CD4-positive, alpha-beta T cell treated with Interleukin-4 for 1 hour (primary cell): ENCODE results near the gene ADIG.
A peak's percentile ranks its signal among the peaks of the same experiment; 100 is the strongest.

ENCODE experiments used
- DNase-seq, 2 donors: peaks; one replicate each; pipeline ENCODE4 v3.0.0-alpha.2; 2020 to 2022

Gene ADIG

GRCh38 chr20:38603286-38603685, 22.3 kb downstream of the ADIG start:
- no peak for DNase-seq

GRCh38 chr20:38604873-38605303, 23.9 kb downstream of the ADIG start:
- DNase-seq, result no peak

GRCh38 chr20:38607351-38607750, 26.4 kb downstream of the ADIG start:
- no peak for DNase-seq

- DNase-seq, result no peak
These were observed 27.2 kb downstream of the ADIG start for GRCh38 chr20:38608188-38608587.

- DNase-seq, result no peak
These were observed 28.8 kb downstream of the ADIG start for GRCh38 chr20:38609815-38610214.

GRCh38 chr20:38610521-38610920, 29.5 kb downstream of the ADIG start:
- no peak for DNase-seq

- no peak for DNase-seq
These were observed 31.9 kb downstream of the ADIG start for GRCh38 chr20:38612751-38613515.

GRCh38 chr20:38615283-38615682, 34.3 kb downstream of the ADIG start:
- DNase-seq, result no peak

- no peak for DNase-seq
These were observed 35.5 kb downstream of the ADIG start for GRCh38 chr20:38616457-38616856.

- no peak for DNase-seq
These were observed 36.2 kb downstream of the ADIG start for GRCh38 chr20:38617011-38617829.

GRCh38 chr20:38617830-38618196, 36.8 kb downstream of the ADIG start:
- DNase-seq, result no peak

- DNase-seq, result no peak
These were observed 39.4 kb downstream of the ADIG start for GRCh38 chr20:38620441-38620840.

GRCh38 chr20:38623061-38623460, 42.1 kb downstream of the ADIG start:
- no peak for DNase-seq

- DNase-seq, result no peak
These were observed 43.1 kb downstream of the ADIG start for GRCh38 chr20:38624084-38624483.

- DNase-seq, result no peak
These were observed 44.9 kb downstream of the ADIG start for GRCh38 chr20:38625896-38626295.

- no peak for DNase-seq
These were observed 46.1 kb downstream of the ADIG start for GRCh38 chr20:38626921-38627659.

- no peak for DNase-seq
These were observed 47.8 kb downstream of the ADIG start for GRCh38 chr20:38628580-38629470.

- no peak for DNase-seq
These were observed 49.0 kb downstream of the ADIG start for GRCh38 chr20:38629979-38630378.

GRCh38 chr20:38630727-38631126, 49.7 kb downstream of the ADIG start:
- no peak for DNase-seq

GRCh38 chr20:38631155-38632022, 50.4 kb downstream of the ADIG start:
- no peak for DNase-seq

- DNase-seq, result peak; percentile 45 to 60
These were observed 52.6 kb downstream of the ADIG start for GRCh38 chr20:38633577-38634093.
